HepG2 (cell line): ENCODE results near the gene ARIH2. TPM values are rescaled to one million over a fixed set of nuclear protein-coding genes. Genes with fewer than 3 reads are reported as not detected.
A peak's percentile ranks its signal among the peaks of the same experiment; 100 is the strongest.

ENCODE experiments used
- ATF1 ChIP-seq: IDR thresholded peaks from 2 replicates; pipeline ENCODE4 v1.6.1; 2016; ENCODE audit warnings: mild to moderate bottlenecking, control low read depth
- ATF7 ChIP-seq, 2 experiments: fragments of 450-650 bp in 1 of 2; sonication (generic) in 1 of 2; formaldehyde crosslinking in 1 of 2; IDR thresholded peaks; 2 replicates each; pipeline versions ENCODE4 v1.4.0 to v1.6.1; 2016 to 2020; ENCODE audit warnings: antibody characterized with exemption in 1 of 2, mild to moderate bottlenecking in 1 of 2, missing genetic modification reagents in 1 of 2
- EP300 ChIP-seq, 3 experiments: sonication (generic) in 1 of 3; formaldehyde crosslinking in 1 of 3; IDR thresholded peaks; 2 replicates each; pipeline versions ENCODE4 v1.5.1 to v1.6.1; 2011 to 2020; ENCODE audit warnings: low read depth in 2 of 3, low read length in 2 of 3, borderline replicate concordance in 1 of 3, improper control_type of control experiment in 1 of 3, mild to moderate bottlenecking in 1 of 3, missing genetic modification reagents in 1 of 3, moderate library complexity in 1 of 3
- FOXK2 ChIP-seq: fragments of 450-650 bp; IDR thresholded peaks from 2 replicates; pipeline ENCODE4 v1.6.1; 2016
- HDAC1 ChIP-seq: sonication (generic); formaldehyde crosslinking; IDR thresholded peaks from 2 replicates; pipeline ENCODE4 v1.5.1; 2020; ENCODE audit warnings: mild to moderate bottlenecking, missing genetic modification reagents
- HNF4A ChIP-seq: sonication (generic); formaldehyde crosslinking; IDR thresholded peaks from 2 replicates; pipeline ENCODE4 v1.4.0; 2020; ENCODE audit warnings: missing genetic modification reagents
- MTA3 ChIP-seq: sonication (generic); formaldehyde crosslinking; IDR thresholded peaks from 2 replicates; pipeline ENCODE4 v1.4.0; 2020; ENCODE audit warnings: missing genetic modification reagents
- PHF8 ChIP-seq: sonication (generic); formaldehyde crosslinking; IDR thresholded peaks from 2 replicates; pipeline ENCODE4 v1.5.0; 2020; ENCODE audit warnings: missing genetic modification reagents
- PITX1 ChIP-seq: sonication (generic); formaldehyde crosslinking; IDR thresholded peaks from 2 replicates; pipeline ENCODE4 v1.5.1; 2020; ENCODE audit warnings: mild to moderate bottlenecking, missing genetic modification reagents
- PPARG ChIP-seq: conservative IDR thresholded peaks from 2 replicates; pipeline ENCODE4 v1.6.1; 2016; ENCODE audit warnings: missing biosample characterization, missing genetic modification reagents
- SCMH1 ChIP-seq: sonication (generic); formaldehyde crosslinking; IDR thresholded peaks from 2 replicates; pipeline ENCODE4 v1.9.0; 2021; ENCODE audit warnings: missing genetic modification reagents, mild to moderate bottlenecking, borderline replicate concordance
- SRY ChIP-seq: sonication (generic); formaldehyde crosslinking; IDR thresholded peaks from 2 replicates; pipeline ENCODE4 v1.8.0; 2022; ENCODE audit warnings: mild to moderate bottlenecking, missing genetic modification reagents
- STAT5B ChIP-seq: sonication (generic); formaldehyde crosslinking; IDR thresholded peaks from 2 replicates; pipeline ENCODE4 v1.4.0; 2020; ENCODE audit warnings: missing genetic modification reagents
- ZBTB21 ChIP-seq: sonication (generic); formaldehyde crosslinking; IDR thresholded peaks from 2 replicates; pipeline ENCODE4 v1.4.0; 2020; ENCODE audit warnings: missing genetic modification reagents
- ZFYVE20 ChIP-seq: sonication (generic); formaldehyde crosslinking; IDR thresholded peaks from 2 replicates; pipeline ENCODE4 v1.8.0; 2023; ENCODE audit warnings: low read depth, mild to moderate bottlenecking, moderate library complexity, missing genetic modification reagents, borderline replicate concordance
- ZNF142 ChIP-seq: sonication (generic); formaldehyde crosslinking; IDR thresholded peaks from 2 replicates; pipeline ENCODE4 v1.4.0; 2020; ENCODE audit warnings: missing genetic modification reagents
- ZNF317 ChIP-seq: sonication (generic); formaldehyde crosslinking; IDR thresholded peaks from 2 replicates; pipeline ENCODE4 v1.5.0; 2020; ENCODE audit warnings: mild to moderate bottlenecking, missing genetic modification reagents
- ZNF350 ChIP-seq: sonication (generic); formaldehyde crosslinking; IDR thresholded peaks from 2 replicates; pipeline ENCODE4 v1.4.0; 2020; ENCODE audit warnings: mild to moderate bottlenecking, low read depth, missing genetic modification reagents, borderline replicate concordance
- ZNF747 ChIP-seq: sonication (generic); formaldehyde crosslinking; IDR thresholded peaks from 2 replicates; pipeline ENCODE4 v1.8.1; 2023; ENCODE audit warnings: missing genetic modification reagents, mild to moderate bottlenecking, borderline replicate concordance
- polyA plus RNA-seq, 8 experiments: library from polyadenylated mRNA; depleted of rRNA in 3 of 8; stranded (reverse) in 7 of 8; unstranded in 1 of 8; fragments of >200 nt; fragmentation: Illumina TruSeq in 4 of 8; extraction: Trizol in 4 of 8; gene quantifications; 2 replicates each; pipeline versions ENCODE4 v1.2.1 to v1.2.3, GENCODE V29; 2011 to 2016; ENCODE audit warnings: low read depth in 4 of 8, missing spikeins in 1 of 8, mixed read lengths in 1 of 8; ENCODE audit not compliant: insufficient read depth in 1 of 8
- total RNA-seq, 5 experiments: library from RNA; depleted of rRNA; stranded (reverse); fragments of >200 nt; fragmentation: Illumina TruSeq; extraction: Trizol; gene quantifications; 2 replicates each; pipeline ENCODE4 v1.2.3, GENCODE V29; 2016; ENCODE audit warnings: low read depth in 1 of 5
- TF ChIP-seq, protein P1 (sequence below): sonication (generic); formaldehyde crosslinking; IDR thresholded peaks from 2 replicates; pipeline ENCODE4 v1.4.0; 2020; ENCODE audit warnings: missing genetic modification reagents

ARIH2 gene
- total and polyA plus RNA-seq, 2 of the 13 experiments (the other 11 are each of a cell fraction or from before 2014, with no cell fraction given): 64.8 to 83.3 TPM

DNA sequence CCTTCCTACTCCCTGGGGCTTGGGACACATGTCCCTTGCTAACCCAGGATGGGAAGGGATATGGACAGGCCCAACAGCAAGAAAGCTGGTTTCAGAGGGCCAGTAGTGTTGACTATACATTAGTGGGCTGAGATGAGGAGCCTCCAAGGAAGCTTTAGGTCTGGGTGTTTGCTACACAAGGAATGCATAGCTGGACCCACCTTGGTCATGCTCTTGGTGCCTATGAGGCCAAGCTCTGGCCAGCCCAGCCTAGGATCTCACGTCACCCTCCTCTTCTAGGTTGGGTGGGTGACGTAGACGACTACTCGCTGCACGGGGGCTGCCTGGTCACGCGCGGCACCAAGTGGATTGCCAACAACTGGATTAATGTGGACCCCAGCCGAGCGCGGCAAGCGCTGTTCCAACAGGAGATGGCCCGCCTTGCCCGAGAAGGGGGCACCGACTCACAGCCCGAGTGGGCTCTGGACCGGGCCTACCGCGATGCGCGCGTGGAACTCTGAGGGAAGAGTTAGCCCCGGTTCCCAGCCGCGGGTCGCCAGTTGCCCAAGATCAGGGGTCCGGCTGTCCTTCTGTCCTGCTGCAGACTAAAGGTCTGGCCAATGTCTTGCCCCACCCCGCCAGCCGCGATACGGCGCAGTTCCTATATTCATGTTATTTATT is 87.9 kb downstream of the ARIH2 start (continued):
- TF ChIP-seq ZNF142 (CRISPR knock-in tag) (no peak), ZNF747 (CRISPR knock-in tag) (no peak), EP300 (IDR thresholded peaks at IDR 0.05; ENCODE audit: low read depth in 2 of 2, low read length in 2 of 2) (0 out of 4 replicates have a peak, but pooled peaks of 1 of the 2 experiments have one; percentile 9), EP300 (CRISPR knock-in tag; IDR thresholded peaks at IDR 0.05; ENCODE audit: borderline replicate concordance) (no peak), STAT5B (CRISPR knock-in tag) (no peak), ATF7 (IDR thresholded peaks at IDR 0.05) (no peak), ATF7 (CRISPR knock-in tag; IDR thresholded peaks at IDR 0.05) (no peak), MTA3 (CRISPR knock-in tag) (no peak), SRY (CRISPR knock-in tag) (no peak), HNF4A (no peak; the same call in 1 of the 2 replicates), FOXK2 (no peak), ZNF350 (no peak), ZFYVE20 (CRISPR knock-in tag) (no peak), ZBTB21 (CRISPR knock-in tag) (0 out of 2 replicates have a peak, but pooled peaks have one; percentile 16), SCMH1 (no peak), ATF1 (CRISPR knock-in tag) (no peak), PPARG (no peak), PHF8 (CRISPR knock-in tag) (no peak), HDAC1 (CRISPR knock-in tag) (no peak; the same call in 1 of the 2 replicates), ZNF317 (CRISPR knock-in tag) (no peak), PITX1 (no peak)
- TF ChIP-seq, protein P1, sequence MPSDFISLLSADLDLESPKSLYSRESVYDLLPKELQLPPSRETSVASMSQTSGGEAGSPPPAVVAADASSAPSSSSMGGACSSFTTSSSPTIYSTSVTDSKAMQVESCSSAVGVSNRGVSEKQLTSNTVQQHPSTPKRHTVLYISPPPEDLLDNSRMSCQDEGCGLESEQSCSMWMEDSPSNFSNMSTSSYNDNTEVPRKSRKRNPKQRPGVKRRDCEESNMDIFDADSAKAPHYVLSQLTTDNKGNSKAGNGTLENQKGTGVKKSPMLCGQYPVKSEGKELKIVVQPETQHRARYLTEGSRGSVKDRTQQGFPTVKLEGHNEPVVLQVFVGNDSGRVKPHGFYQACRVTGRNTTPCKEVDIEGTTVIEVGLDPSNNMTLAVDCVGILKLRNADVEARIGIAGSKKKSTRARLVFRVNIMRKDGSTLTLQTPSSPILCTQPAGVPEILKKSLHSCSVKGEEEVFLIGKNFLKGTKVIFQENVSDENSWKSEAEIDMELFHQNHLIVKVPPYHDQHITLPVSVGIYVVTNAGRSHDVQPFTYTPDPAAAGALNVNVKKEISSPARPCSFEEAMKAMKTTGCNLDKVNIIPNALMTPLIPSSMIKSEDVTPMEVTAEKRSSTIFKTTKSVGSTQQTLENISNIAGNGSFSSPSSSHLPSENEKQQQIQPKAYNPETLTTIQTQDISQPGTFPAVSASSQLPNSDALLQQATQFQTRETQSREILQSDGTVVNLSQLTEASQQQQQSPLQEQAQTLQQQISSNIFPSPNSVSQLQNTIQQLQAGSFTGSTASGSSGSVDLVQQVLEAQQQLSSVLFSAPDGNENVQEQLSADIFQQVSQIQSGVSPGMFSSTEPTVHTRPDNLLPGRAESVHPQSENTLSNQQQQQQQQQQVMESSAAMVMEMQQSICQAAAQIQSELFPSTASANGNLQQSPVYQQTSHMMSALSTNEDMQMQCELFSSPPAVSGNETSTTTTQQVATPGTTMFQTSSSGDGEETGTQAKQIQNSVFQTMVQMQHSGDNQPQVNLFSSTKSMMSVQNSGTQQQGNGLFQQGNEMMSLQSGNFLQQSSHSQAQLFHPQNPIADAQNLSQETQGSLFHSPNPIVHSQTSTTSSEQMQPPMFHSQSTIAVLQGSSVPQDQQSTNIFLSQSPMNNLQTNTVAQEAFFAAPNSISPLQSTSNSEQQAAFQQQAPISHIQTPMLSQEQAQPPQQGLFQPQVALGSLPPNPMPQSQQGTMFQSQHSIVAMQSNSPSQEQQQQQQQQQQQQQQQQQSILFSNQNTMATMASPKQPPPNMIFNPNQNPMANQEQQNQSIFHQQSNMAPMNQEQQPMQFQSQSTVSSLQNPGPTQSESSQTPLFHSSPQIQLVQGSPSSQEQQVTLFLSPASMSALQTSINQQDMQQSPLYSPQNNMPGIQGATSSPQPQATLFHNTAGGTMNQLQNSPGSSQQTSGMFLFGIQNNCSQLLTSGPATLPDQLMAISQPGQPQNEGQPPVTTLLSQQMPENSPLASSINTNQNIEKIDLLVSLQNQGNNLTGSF (CRISPR knock-in tag): no peak
